Globus pallidus (tissue), 1 donor: ENCODE data around the gene PGRMC2.
"Not testable (repeated sequence)": the region's sequence is repeated elsewhere in the genome, so short reads cannot be mapped to it uniquely, and the experiment has no call there.

Experiments
- DNase-seq: peaks from one replicate; pipeline ENCODE4 v3.0.0-alpha.2; 2015; ENCODE audit warnings: low spot score

The PGRMC2 gene

GRCh38 chr4:128267745-128268144 is 19.9 kb downstream of the PGRMC2 start:
- no peak for DNase-seq

GRCh38 chr4:128267171-128267570 is 20.4 kb downstream of the PGRMC2 start:
- DNase-seq, result not testable (repeated sequence)

DNA sequence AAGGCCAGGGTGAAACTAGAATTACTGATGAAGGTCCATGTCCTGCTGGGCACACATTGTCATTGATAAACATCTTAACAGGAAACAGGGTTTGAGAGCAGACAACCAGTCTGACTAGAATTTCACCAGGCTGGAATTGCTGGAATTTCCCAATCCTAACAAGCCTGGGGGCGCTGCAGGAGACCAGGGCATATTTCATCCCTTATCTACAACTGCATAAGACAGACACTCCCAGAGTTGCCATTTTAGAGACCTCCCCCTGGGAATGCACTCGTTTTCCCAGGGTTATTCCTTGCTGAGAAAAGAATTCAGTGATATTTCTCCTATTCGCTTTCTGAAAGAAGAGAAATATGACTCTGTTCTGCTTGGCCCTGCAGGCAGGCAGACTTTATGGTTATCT is 22.1 kb downstream of the PGRMC2 start:
- not testable (repeated sequence) for DNase-seq

GRCh38 chr4:128259889-128260288 is 27.7 kb downstream of the PGRMC2 start:
- not testable (repeated sequence) for DNase-seq

GRCh38 chr4:128258166-128258565 is 29.4 kb downstream of the PGRMC2 start:
- DNase-seq, result not testable (repeated sequence)

DNA sequence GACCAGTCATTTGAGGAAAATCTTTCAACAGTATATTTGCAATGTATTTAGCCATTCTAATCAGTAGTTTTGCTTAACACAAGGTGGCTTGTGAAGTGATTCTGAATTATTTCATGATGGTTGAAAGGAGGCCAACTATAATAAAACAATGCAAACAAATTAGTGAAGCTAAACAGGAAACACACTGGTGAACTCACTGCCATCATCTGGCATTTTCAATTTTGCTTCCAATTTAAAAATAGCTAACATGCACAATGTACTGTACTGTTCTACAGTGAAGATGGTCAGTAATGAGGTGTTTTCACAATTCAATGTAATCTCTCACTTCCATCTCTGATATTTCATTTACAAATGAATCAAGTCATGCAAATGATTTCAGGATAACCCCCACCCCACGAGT is 31.1 kb downstream of the PGRMC2 start:
- DNase-seq, result no peak

DNA sequence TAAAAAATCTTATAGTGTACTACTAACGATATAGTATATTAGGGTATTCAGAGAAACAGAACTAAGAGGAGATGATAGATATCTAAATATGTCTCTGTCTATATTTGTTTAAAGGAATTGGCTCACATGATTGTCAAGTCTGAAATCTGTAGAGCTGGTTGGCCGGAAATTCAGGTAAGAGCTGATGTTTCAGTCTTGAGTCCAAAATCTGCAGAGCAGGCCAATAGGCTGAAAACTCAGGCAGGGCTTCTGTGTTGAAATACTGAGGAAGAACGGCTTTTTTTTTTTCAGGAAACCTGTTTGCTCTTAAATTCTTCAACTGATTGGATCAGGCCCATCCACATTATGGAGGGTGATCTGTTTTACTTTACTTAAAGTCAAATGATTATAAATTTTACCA is 31.7 kb downstream of the PGRMC2 start:
- no peak for DNase-seq

DNA sequence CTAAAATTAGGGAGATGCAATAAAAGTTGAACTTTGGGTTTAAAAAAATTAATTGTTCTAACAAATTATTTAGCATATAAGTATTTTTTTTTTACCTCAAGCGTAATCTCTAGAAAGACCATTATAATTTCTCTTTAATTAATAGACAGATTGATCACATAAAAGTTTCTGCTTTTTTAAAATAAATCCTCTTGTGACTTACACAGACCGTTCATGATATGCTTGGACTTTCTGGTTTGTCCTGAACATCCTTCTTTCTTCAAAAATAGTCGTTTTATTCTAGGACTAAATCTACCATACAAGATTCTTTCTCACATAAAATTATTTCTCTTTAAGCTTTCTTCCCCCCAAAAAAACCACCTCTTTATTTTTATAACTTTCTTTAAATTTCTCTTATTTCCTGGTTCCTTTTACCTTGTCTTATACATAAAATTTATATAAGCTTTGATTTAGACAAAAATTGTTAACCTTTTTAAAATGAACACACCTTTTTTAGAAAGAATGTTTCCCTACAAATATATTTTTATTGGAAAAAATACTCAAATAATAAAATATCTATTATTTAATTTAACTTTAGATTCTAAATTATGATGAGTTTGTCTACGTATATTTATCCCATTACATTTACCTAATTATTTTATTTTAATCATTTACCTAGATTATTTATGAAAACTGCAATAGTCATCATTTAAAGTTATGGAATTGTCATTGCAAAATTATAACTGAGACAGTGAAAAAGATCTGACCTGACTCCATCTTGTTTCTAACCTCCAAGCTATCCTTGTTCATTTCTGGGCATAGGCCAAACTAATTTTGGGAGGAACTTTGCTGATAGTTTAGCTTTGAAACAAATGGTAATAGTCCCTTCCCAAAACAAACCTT is 37.6 kb downstream of the PGRMC2 start:
- DNase-seq, result no peak

GRCh38 chr4:128247906-128248305 is 39.7 kb downstream of the PGRMC2 start:
- no peak for DNase-seq

DNA sequence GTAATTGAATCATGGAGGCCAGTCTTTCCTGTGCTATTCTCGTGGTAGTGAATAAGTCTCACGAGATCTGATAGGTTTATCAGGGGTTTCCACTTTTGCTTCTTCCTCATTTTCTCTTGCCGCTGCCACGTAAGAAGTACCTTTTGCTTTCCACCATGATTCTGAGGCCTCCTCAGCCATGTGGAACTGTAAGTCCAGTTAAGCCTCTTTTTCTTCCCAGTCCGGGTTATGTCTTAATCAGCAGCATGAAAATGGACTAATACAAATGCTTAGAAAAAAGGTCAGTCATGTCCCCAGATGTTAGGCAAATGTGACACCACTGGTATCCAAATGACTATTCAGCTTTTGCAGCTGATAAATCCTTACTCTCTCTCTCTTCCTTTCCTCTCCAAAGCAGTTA is 42.2 kb downstream of the PGRMC2 start:
- not testable (repeated sequence) for DNase-seq

DNA sequence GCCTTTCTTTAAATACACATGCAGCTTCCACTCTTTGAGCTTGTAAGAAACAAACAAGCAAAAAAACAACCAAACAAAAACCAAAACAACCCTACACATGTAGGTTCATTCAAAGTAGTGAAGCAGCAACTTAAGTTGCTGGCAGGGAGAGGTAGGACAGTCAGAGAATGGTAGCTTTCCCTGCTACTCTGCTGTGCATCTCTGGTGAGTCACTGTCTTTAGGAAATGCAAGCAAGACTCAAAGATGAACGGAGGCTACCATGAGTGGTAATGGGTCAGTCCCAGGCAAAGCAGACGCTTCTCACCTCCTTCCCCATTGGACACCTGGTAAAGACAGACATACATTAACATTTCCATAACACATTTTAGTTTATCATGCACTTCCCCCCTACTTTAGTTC is 43.2 kb downstream of the PGRMC2 start:
- DNase-seq, result no peak

DNA sequence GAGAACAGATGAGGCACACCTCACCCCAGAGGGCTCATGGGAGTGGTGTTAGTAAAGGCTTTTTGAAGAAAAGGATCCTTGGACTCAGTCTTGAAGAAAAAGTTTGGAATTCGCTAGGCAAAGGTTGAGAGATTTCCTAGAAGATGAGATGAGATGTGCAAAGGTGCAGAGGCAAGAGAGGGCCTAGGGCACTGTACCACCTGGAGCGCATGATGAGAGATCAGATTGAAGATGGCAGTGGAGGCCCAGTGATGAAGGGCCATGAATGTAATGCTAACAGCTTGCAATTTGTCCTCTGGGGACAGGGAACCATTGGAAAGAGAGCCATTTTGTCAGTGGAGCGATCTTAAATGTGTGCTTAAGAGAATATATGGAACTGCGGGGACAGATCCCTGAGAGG is 45.0 kb downstream of the PGRMC2 start:
- no peak for DNase-seq

DNA sequence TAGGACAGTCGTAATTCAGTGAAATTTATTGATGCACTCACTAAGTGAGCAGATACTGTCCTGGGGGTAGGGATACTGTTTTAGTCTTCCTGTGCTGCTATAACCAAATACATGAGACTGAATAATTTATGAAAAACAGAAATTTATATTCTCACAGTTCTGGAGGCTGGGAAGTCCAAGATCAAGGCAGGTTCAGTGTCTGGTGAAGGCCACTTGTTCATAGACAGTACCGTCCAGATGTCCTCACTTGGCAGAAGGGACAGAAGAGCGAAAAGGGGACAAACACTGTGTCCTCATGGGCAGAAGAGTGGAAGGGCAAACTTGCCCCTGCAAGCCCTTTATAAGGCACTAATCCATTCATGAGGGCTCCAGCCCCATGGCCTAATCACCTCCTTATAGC is 45.6 kb downstream of the PGRMC2 start:
- DNase-seq, result no peak

- DNase-seq, result no peak
Observed at GRCh38 chr4:128241425-128241913, 46.1 kb downstream of the PGRMC2 start.

- no peak for DNase-seq
Observed at GRCh38 chr4:128241019-128241418, 46.6 kb downstream of the PGRMC2 start.

GRCh38 chr4:128234836-128235235 is 52.8 kb downstream of the PGRMC2 start:
- DNase-seq, result no peak

GRCh38 chr4:128232719-128233118 is 54.9 kb downstream of the PGRMC2 start:
- DNase-seq, result no peak

DNA sequence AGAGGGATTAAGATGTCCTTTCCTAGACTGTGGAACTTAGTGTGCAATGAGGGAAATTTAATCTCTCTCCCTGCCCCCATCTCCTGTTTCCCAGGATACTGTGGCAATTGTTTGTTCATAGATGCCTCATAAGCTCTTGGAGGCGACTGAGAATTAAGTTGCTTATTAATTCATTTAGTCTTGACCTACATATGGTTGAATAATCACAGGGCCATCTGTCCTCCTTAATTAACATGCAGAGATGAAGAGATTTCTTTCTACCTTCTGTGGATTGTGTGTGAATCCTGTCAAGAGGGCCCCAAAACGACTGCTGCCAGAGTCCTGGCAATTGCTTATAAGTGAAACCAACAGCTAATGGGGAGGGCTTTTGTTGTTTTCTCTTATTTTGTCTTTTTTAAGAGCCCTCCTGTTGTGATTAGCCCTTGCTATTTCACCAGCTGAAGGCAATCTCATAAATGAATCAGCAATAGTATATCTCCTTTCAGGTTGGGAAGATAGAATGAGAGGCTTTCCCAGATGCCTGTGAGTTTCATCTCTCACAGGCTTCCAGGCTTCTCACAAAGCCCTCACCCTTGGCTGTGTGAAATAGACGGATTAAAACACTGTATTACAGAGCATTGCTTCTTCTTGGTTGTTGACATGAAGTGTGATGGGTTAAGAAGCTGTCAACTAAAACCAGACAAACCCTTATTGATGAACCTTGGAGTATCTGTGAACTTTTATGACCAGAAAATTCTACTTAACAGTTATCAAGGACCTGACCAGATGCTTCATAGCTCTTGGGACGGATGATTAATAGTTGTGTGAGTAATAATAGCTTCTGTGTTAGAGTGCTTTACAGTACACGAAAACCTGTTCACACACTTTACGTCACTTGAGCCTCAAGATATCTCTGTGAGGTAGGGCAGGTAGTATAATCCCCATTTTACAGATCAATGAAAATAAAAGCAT is 58.5 kb downstream of the PGRMC2 start:
- no peak for DNase-seq

- DNase-seq, result no peak
Observed at GRCh38 chr4:128227991-128228571, 59.5 kb downstream of the PGRMC2 start.

DNA sequence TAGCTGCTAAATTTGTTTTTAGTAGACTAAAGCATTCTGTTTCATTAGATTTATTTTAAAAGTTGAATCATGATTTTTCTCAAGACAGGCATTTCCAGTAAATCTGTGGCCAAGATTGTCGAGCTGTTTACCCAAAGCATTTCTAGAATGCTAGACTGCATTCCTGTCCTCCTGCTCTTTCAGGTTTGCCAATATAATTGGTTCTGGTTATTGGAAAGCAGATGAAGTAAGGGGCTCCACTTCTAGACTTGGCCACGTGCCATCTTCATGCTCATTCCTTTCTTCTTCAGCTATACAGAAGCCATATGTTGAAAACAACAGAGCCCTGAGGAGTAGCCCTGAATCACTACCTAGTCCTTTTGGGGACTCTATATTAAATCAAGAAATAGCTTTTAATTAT is 62.5 kb downstream of the PGRMC2 start:
- DNase-seq, result no peak

GRCh38 chr4:128221586-128221985 is 66.0 kb downstream of the PGRMC2 start:
- no peak for DNase-seq
